GM19023 (cell line): Measurements from ENCODE around the gene OSGEPL1.
"Not testable (repeated sequence)": the region's sequence is repeated elsewhere in the genome, so short reads cannot be mapped to it uniquely, and the experiment has no call there.

Experiments used
- ATAC-seq: cut with Tn5 transposase; IDR thresholded peaks from one replicate; pipeline ENCODE4 v1.9.1; 2021; ENCODE audit warnings: mild to moderate bottlenecking, moderate library complexity; ENCODE audit not compliant: unreplicated experiment

The OSGEPL1 gene, protein sequence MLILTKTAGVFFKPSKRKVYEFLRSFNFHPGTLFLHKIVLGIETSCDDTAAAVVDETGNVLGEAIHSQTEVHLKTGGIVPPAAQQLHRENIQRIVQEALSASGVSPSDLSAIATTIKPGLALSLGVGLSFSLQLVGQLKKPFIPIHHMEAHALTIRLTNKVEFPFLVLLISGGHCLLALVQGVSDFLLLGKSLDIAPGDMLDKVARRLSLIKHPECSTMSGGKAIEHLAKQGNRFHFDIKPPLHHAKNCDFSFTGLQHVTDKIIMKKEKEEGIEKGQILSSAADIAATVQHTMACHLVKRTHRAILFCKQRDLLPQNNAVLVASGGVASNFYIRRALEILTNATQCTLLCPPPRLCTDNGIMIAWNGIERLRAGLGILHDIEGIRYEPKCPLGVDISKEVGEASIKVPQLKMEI

DNA sequence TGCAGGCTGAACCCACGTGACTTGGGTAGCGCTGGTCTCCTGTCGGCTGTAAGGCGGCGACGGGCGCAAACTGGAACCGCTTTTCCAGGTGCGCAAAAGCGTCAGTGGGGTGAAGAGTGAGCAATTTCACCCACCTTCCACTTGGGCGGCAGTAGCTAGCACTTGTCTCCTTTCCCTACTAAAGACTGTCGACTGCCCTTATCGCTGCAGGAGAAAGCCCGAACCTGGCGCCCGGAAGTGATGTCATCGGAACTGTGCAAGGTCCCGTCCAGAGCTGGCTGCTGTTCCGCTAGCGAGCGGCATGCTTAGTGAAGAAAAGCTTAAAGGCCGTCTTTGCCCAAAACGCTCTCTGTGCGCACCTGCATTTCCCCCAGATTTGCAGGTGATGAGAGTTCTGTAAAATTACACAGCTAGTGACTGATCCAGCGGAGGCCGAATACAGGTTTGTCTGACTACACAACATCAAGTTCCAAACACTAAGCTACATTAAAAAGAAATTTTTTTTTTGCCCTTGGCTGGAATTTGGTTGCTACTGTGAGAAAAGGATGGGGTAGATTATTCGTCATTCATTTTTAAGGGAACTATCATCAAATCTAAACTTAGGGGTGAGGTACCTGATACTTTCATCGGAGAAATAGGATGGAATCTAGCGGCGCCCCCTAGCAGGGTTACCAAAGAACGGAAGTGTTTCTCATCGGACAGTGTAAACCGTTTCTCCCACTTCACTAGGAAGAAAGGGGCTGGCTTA, at the start of gene OSGEPL1:
Gene OSGEPL1, minus strand, starts transcription at position 242 of the 748 bp plus-strand sequence. CDS start 1,152 bp downstream, outside the sequence.
- peak; percentile 98 for ATAC-seq

DNA sequence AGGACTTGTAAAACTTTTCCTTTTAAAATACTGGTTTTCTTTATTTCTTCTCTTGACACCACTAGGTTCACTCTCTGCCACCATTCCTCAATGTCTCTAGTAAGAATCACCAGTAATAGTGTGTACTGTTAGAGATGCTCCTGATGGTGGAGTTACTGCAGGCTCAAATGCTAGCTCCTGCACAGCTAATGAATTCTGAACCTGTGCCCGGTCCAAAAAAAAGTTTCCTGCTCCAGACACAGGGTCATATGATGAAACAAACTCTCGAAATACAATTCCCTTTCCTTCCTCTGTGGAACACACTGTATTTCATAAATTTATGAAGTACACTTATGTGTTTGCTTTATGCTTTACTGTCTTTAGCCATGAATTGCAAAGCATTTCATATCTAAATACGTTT, 40.8 kb upstream of the OSGEPL1 start:
- no peak for ATAC-seq

DNA sequence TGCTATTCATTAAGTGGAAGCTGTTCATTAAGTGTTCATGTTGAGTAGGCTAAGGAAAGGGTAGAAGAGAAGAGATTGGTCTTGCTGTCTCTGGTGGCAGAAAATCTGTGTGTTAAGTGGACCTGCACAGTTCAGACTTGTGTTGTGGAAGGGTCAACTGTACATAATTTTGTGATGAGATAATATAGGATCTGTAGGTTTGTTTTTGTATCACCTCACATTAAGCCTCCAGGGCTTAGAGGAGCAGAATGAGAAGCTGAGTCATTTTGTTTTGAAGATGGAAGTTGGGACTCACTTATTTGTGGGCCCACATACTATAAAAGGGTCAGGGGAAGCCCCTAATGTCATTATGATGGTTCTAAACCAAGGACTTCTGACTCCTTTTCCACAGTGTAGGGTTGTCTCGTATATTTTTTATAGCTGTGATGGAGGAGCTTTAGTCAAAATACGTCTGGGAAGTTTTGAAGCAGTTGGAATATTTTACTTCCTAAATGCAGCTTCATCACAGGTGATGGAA, 39.9 kb upstream of the OSGEPL1 start:
- no peak for ATAC-seq

DNA sequence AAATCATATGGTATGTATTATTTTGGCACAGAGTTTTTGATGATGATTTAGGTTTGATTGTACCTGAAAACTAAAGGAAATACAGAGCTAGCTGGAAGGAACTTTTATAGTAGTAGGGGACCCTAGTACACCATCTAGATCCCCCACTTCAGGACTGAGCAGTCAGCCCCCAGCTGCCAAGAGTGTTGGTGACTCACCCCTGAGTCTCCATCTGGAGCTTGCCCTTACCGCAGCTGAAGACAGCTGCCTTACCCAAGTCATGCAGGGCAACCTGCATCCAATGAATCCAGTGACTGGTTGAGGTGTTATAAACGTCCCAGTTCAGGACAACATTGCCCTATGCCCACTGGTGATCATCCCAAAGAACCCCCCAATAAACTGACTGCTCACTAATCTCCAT, 36.9 kb upstream of the OSGEPL1 start:
- ATAC-seq = no peak

DNA sequence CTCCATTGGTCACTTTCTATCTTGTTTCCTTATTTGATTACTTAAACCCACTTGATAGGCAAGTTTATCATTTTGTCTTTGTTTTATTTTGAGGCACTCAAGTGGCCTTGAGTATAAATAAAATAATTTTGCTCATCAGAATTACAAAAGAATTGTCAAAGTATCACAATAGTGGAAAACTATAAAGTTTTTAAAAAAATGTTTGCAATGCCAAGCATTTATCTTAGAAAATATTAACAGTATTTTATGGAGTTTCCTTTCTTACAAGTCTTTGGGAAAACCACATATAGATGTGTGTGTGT, 36.4 kb upstream of the OSGEPL1 start:
- ATAC-seq = no peak

DNA sequence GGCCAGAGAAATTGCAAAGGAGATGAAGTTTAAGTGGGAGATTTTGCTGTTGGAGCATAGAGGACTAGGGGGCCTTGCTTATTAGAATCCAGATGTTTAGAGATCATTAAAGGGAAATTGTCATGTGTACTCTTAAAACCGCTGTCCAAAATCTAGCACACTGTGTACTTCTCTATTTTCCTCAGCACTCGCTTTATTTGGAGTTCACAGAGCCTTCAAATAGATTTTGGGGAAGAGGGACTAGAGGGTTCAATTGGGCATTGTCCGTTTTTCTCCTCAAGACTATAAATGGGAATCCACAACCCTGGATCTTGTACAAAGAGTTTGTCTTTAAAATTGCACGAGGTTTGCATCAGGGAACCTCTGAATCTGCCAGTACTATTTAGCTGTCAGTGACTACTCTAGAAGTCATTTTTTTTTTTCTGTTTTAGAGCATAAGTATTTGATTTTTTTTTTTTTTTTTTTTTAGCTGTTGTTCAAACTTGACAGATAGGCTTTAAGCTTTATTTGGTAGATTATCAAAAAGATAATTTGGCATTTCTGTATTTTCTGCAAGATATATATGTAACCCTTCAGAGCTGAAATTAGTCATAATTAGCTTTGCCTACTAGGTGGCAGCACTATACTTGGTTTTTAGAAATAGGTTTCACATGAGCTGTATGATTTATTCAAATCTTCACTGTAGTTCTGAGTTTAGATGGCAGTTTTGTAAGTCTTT, 35.9 kb upstream of the OSGEPL1 start:
- peak; percentile 57 for ATAC-seq

DNA sequence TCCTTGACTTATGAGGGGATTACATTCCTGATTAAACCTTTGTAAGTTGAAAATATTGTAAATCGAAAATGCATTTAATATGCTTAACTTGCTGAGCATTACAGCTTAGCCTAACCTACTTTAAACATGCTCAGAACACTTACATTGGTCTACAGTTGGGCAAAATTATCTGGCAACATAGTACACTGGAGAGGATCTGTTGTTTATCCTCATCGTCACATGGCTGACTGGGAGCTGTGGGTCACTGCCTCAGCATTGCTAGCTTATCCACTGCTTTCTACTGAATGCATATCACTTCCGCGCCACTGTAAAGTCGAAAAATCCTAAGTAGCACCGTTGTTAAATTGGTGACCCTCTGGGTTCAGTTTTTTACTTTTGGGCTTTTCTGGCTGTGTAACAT, 35.3 kb upstream of the OSGEPL1 start:
- no peak for ATAC-seq

DNA sequence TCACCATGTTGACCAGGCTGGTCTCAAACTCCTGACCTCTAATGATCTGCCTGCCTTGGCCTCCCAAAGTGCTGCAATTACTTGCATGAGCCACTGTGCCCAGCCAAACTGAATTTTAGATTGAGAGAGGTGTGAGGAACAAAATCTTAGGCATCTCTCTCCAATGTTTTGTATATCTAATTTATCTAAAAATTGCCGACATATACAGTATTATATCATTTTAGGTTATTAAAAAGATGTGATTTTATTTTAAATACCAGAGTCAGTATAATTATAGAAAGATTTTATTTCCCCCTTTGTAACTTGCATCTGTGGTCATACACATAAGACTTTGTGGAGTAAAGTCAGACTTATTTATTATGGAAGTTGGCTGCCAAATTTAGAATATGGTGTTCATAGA, 31.7 kb upstream of the OSGEPL1 start:
- no peak for ATAC-seq

DNA sequence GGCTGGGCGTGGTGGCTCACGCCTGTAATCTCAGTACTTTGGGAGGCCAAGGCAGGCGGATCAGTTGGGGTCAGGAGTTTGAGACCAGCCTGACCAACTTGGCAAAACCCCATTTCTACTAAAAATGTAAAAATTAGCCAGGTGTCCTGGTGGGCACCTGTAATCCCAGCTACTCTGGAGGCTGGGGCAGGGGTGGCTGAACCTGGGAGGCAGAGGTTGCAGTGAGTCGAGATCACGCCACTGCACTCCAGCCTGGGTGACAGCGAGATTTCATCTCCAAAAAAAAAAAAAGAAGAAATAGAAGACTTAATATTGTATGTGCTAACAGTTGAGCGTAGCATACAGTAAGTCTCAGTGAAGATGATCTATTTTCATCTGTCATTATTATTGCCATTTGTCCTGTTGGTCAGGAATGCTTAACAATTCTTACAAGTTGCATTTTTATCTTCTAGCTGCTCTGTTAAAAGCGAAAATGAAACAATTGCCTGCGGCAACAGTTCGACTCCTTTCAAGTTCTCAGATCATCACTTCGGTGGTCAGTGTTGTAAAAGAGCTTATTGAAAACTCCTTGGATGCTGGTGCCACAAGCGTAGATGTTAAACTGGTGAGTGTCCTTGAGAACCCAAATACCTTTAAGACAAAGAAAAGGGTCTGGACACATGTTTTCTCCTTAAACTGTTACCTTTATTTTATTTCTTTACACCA, 28.9 kb upstream of the OSGEPL1 start:
- ATAC-seq = no peak

DNA sequence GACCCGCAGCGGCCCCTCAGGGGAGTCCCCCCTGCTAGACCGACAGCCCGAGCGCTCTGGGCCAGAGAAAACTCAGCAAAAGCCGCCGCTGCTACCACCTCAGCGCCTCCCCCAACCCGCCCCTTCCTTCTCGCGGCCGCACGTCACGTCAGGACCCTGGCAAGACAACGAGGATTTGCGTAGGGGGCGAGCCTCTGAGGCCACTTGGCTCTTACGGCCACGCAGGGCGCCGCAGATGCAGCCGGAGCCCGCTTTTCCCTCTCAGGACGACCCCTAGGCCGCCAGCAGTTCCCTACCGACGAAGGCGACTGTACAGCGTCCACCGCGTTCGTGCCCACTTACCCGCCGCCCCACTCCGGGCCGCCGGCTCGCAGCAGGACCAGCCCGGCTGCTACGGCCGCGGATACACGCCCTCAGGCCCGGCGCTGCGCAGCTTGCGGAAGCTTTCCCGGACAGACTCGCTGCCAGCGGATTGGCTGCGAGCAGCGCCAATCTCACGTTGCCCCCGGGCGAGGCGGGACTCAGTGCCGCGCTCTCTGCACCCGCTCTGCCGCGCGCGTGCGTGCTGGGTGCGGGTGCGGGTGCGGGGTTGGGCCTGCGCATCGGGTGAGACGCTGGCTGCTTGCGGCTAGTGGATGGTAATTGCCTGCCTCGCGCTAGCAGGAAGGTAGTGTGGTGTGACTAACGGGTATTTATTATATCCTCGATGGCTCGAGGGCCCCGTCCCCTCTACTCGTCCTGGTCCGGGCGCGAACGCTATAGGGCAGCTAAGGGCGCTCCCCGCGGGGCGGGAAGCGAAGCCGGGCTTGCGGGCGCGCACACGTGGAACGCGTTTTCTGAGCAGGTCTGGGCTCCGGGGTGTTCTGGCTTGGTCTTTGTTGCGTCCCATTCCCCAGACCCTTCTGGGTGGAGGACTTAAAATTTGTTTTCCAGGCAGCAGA, 21.6 kb upstream of the OSGEPL1 start, which contains the start of the genes ORMDL1 and PMS1:
Gene ORMDL1, minus strand, starts transcription at position 413 of the 941 bp plus-strand sequence. CDS start 1,744 bp downstream, outside the sequence.
Gene PMS1, plus strand, starts transcription at position 524 of the 941 bp plus-strand sequence. CDS start 7,360 bp downstream, outside the sequence.
- ATAC-seq = peak; percentile 94

DNA sequence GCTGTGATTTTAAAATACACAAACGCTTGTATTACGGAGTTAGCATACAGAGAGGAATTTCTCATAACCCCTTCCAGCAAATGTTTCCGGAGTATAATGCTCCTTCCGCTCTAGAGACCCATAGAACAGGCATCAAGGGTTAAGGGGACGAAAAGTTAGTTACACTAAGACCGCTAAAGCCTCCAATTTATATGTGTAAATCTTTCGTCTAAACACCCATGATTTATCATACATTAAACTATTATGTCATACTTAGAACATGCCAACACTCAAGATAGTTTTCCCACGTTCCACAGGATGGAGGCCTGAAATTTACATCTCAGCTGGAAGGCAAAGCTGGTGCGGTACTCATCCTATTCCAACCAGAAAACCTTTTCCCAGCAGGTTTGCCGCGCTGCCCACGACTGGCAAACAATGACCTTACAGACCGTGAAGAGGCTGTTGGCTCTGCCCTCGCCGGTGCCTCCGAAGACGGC, 20.9 kb upstream of the OSGEPL1 start:
- peak; percentile 6 for ATAC-seq

DNA sequence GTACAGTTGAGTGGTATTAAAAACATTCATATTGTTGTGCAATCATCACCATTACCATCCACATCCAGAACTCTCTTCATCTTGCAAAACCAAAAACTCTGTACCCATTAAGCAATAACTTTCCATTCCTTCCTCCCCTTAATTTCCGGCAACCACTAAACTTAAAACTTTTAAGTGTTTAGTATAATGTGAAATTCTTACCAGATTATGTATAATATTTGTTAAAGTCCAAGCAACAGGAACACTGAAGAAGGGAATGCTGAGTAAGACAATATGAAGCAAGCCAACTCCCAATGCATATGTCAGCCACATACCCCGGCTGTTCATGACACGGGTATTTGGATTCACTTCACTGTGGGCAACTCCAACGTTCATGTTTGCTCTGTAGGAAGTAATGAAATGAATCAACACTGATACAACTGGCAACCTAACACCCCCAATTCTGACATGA, 19.7 kb upstream of the OSGEPL1 start:
- ATAC-seq = no peak

DNA sequence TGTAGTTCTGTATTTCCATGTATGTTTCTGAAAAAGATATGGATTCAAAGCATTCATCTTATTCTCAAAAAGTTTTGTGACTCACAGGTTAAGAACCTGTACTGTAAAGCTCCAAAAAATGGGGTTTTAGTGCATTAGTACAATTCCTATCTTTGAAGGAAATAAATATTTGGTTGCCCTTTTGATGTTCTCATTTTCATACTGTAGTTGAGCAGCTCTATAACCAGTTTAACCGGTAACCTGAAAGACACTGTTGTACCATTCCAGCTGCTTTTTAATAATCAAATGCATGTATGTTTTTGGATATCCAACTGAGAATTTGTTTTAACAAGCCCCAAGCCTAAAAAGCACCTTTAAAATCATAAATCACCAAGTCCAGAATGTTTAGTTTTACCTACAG, 9.6 kb upstream of the OSGEPL1 start:
- ATAC-seq = no peak

DNA sequence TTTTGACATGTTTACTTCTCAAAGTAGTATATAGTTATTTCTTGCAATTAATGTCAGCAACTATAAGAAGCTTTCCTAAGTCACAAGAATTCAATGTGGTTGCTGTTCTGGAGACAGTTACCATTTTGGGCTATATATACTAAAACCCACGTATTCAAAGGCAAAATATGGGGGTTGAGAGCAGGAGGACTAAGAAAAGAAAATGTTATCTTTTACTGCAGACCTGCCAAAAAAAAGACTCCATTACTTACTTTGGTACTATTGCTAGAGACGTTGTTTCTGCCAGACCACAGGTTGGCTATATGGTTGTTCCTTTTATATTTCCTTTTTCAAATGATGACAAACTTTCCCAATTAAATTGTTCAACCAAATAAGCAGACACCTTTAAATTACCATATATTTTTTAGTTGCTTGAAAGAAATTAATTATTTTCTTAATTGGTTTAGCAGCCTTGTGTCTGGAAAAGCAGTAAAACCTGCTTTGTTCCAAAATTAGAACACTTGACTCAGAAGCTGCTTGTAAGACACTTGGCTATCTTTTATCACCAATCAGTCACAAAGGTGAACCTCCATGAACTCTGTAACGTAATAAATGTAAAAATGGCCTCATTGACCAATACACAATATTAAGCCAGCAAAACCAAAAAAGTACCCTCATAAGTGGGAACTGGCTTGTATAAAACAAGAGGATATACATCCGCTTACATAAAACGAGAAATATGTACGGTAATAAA, 8.2 kb upstream of the OSGEPL1 start:
- no peak for ATAC-seq

DNA sequence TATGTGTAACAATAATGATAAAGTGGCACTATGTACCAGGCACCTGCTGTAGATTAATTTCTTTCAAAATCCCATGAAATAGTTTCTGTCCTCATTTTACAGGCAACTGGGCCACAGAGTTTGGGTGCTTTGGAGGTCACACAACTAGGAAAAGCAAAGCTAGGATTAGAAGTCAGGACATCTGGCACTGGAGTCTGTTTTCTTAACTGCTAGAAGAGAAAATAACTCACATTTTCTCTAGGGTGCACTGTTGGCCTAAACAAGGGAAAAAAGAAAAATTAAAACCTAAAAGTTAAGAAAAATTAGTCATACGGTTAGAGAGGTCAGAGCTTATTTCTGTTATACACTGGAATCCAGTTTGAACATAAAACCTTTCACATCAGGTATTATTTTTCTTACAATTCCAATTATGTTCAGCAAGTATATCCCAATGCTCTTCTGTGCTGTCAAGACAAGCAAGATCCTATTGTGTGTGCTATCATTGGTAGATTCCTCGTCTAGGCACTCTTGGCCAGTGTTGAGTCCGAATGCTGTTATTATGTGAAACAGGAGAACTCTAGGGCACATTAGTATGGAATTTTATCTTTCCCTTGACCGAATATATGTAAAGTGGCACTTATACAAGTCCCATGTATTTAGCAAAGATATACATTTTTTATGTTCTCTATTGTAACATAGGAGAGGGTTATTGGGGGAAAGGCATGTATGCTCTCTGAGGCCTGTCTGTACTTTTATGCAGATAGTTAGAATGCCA, 1.5 kb upstream of the OSGEPL1 start:
- ATAC-seq = no peak

DNA sequence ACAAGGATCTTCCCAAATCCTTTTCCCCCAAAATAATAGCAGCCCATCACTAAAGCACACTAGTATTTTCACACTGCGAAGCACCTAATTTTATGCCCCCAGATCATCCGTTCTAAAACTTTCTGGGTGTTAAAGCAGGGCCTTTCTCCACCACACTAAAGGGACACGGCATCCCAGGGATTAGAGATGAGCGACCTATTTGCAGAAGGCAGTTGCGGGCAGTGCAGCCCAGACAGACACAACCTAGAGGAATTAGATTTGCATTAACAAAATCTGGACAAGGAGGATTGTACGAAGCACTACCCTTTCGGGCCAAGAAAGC, 402 bp downstream of the OSGEPL1 start:
- no peak for ATAC-seq

DNA sequence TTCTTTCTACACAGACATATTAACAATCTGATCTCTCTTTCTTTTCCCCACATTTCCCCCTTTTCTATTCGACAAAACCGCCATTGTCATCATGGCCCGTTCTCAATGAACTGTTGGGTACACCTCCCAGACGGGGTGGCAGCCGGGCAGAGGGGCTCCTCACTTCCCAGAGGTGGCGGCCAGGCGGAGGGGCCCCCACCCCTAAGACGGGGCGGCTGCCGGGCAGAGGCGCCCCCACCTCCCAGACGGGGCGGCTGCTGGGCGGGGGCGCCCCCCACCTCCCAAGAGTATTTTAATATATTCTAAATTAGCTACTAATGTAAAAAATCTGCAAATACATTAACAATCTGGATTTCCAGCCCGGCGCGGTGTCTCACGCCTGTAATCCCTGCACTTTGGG, 2.4 kb downstream of the OSGEPL1 start:
- ATAC-seq = not testable (repeated sequence)

DNA sequence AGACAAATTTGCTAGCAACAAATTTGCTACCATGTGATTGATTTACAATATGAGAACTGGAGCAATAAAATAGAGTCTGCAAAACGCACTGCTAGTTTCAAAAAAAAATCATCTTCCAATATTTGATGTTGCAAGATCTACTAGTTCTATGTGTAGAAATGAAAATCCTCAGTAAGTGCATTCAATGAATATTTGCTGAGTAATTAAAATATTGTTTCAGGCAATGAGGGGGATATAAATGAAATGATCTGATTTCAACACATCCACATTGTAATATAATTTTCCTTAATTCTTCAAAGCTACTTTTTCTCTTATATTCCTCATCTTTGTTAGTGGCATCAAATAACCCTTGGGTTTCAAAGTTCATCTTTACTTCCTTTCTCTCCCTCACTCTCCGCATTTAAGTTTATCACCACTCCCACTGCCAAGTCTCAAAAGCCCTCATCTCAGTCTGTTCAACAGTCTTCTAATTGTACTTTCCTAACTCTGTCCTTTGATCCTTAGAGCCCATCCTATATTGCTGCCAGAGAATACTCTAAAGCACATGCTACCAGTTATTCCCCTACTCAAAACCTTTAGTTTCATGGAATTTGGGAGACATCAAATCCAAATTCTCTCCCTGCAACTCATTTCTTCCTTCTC, 6.2 kb downstream of the OSGEPL1 start:
- no peak for ATAC-seq
